ENCODE measurements around the gene VSNL1. TPM values are rescaled to one million over a fixed set of nuclear protein-coding genes. Genes with fewer than 3 reads are reported as not detected.

VSNL1 gene
- total RNA-seq: 3.3 TPM

GRCh38 chr2:17540093-17540812, at the start of gene VSNL1:
Gene VSNL1, plus strand, starts transcription at chr2:17540696. Its CDS starts 51,379 bp downstream, at chr2:17592075.

GRCh38 chr2:17518212-17519154, 22.0 kb upstream of the VSNL1 start, which contains the start of gene RAD51AP2:
Gene RAD51AP2, minus strand, starts transcription at chr2:17518440. Its CDS starts 25 bp downstream, at chr2:17518415.

Other genes starting within 250 kb of the VSNL1 start
- 0.12 TPM for gene RAD51AP2, start 22.3 kb upstream of the VSNL1 start, total RNA-seq
- gene SMC6, start 213.1 kb downstream of the VSNL1 start, total RNA-seq: 16.8 TPM
- 9.9 TPM for gene GEN1, start 213.4 kb downstream of the VSNL1 start, total RNA-seq